CD4-positive, alpha-beta T cell treated with Interferon gamma for 1 hour (primary cell): Measurements from ENCODE around the gene TLE4.
"Not testable (repeated sequence)": the region's sequence is repeated elsewhere in the genome, so short reads cannot be mapped to it uniquely, and the experiment has no call there.

Source experiments
- DNase-seq: peaks from one replicate; pipeline ENCODE4 v3.0.0-alpha.2; 2020

Gene TLE4

DNA sequence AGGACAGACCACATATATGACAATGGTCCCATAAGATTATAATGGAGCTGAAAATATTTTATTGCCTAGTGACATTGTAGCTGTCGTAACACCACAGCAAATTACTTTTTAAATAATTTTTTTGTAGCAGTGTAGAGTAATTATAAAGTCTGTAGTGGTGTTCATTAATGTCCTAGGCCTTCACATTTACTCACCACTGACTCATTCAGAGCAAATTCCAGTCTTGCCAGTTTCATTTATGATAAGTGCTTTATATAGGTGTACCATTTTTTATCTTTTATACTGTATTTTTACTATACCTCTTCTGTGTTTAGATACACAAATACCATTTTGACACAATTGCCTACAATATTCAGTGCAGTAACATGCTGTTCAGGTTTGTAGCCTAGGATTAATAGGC is 67.6 kb downstream of the TLE4 start:
- DNase-seq: no peak

DNA sequence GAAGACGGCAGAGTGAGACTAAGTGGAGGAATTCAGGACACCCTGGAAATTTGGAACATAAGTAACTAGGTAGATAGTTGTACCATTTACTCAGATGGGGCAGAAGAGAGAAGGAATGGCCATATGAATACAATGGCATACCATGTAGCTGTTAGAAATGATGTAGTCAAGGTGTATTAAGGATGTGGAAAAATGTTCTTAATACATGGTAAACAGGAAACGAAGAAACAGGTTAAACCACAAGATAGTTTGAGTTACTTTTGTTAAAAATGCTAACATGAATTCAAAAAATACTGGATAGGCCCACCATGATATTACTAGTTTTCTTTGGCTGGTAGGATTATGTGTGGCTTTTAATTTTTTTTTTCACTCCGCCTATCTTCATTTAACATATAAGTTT is 68.3 kb downstream of the TLE4 start:
- not testable (repeated sequence) for DNase-seq

DNA sequence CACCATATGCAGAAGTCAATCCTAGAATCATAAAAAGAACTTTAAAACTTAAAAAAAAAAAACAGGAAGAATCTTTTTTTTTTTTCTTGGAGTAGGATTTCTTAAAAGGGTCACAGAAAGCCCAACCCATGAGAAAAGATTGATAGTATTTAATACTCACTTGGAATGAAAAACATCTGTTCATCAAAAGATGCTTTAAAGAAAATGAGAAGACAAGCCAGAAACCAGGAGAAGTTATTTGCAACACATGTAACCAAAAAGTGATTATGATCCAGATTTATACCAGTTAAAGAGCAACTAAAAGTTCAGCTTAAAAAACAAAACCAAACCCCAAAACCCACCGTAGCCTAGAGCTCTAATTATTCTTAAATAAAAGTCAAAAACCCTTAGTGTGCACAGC is 69.3 kb downstream of the TLE4 start:
- no peak for DNase-seq

DNA sequence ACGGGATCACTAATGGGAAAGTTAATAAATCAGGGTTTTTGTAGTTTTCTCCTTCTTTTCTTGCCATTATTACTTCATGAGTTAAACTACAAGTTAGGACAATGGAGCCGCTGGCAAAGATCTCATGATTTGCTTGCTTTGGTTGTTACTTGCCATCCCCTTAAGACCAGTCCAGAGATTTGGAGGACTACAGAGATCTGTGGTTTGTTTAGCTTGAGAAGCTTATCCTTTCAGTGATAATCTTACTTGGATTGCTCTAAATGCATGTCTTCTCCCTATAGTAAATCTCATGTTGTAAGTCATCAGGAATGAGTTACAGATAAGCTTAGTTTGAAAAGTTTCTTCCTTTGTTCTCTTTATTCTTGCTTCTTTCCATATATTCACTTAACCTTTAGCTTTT is 70.9 kb downstream of the TLE4 start:
- DNase-seq: no peak

DNA sequence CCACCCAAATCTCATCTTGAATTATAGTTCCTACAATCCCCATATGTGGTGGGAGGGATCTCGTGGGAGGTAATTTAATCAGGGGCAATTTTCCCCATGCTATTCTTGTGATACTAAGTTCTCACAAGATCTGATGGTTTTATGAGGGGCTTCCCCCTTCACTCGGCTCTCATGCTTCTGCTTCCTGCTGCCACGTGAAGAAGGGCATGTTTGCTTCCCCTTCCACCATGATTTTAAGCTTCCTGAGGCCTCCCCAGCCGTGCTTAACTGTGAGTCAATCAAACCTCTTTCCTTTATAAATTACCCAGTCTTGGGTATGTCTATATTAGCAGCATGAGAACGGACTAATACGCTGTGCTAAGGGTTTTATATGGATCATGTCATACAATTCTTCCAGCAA is 72.3 kb downstream of the TLE4 start:
- DNase-seq: no peak

DNA sequence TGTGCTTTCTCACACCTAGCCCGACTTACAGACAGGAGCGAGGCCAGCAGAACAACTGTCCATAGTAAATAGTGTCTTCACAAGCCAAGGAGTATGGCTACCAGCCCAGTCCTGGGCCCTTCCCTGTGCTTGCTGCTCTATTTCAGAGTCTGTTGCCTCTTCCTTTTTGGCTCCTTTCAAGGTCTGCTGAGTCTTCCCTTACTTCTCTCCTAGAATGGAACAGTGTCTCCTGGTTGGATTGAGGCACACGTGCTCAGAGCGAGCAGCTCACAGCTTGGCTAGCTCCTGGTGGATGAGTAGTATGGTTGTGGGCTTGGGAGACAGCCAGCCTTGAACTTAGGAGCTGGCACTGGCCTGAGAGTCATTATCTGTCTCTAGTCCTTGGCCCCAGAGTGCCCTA is 72.8 kb downstream of the TLE4 start:
- DNase-seq: no peak

DNA sequence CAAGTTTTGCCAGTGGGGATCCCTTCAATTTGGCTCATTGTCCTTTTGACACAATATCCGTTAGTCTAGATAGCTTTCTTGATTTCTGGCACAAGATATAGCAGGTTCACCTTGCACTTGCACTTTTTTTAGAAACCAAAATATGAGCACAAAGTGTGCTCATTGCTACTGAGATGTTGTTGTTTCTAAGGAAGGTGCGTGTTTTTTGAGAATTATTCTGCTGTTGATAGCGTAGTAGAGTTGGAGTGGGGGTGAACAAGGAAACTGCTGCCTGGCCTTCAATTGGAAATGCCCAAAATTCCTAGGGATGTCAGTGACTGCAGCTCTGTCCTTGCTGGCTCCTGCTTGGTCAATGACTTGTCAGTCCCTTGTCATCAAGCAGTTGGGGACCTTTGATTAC is 73.3 kb downstream of the TLE4 start:
- DNase-seq: no peak

DNA sequence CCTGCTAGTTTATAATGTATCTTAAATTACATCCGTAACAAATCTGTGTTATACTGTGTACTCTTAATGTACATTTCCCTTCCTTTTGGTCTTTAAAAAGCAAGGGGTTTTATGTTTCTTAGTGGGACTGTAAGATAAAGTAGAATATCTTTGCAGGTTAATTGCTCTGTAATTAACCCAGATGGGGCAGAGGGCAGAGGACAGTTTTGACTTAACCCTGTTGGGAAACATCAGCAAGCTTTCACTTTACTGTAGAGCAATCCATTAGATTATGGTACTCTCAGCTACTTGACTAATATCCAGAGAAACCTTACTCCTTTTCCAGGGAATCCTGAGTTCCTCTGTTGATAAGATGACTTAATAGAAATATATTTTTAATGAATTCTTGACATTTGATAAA is 74.3 kb downstream of the TLE4 start:
- DNase-seq: no peak

DNA sequence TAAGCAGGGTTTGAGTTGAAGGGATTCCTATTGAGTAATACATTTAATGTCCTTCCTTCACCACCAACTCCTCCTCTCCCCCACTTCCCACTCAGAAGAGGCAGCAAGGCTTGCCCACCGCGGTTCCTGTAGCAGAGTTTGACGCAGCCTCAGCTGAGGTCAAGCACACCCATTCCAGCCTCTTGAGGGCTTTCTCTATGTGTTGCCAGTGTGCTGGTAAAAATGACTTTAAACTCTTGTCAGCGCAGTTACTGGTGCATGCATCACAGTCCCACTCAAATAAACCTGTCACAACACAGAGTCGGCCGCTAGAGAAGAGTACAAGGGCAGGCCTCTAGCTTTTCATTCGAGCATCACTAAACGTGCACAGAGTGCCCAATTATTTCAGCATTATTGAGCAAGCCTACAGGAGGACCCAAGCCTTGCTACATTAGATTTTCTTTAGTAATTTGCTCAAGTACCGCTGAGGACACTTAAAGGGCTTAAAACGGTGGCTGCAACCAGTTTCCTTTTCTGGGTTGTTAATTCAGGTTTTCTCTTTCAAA is 79.6 kb downstream of the TLE4 start:
- DNase-seq: peak; percentile 16

DNA sequence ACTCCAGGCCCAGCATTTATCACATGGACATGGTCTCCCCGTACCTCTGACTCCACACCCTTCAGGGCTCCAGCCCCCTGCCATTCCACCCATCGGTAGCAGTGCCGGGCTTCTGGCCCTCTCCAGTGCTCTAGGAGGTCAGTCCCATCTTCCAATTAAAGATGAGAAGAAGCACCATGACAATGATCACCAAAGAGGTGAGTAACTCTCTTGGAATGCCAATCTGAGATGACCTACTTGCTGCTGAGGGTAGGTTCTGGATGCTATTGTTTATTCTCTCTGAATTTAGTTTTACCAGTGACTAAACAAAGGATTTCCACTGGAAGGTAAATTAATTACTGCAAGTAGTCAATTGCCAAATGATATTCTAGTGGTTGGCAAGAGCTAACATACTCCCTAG is 80.8 kb downstream of the TLE4 start:
- no peak for DNase-seq

DNA sequence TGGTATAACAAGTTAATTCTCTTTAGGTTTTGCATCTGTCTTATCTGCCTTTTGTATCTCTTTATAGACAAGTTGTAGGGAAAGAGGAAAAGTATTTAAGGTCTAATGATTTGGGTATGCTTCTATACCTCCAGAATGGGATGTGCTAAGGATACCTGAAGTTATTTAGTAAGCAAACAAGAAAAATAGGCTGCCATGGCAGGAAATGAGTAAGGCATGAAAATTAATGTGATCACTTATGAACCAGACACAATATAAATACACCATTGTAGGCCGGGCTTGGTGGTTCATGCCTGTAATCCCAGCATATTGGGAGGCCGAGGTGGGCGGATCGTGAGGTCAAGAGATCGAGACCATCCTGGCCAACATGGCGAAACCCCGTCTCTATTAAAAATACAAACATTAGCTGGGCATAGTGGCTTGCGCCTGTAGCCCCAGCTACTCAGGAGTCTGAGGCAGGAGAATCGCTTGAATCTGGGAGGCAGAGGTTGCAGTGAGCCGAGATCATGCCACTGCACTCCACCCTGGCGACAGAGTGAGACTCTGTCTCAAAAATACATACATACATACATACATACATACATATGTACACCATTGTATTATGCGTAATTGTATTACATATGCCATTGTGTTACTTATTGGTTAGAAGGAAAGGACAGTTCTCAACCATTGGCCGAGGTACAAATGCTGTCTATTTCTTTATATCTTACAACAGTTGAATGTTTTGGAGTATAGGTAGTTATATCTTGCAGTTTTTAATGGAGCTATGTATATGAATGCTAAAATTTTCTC is 83.0 kb downstream of the TLE4 start:
- DNase-seq: not testable (repeated sequence)

DNA sequence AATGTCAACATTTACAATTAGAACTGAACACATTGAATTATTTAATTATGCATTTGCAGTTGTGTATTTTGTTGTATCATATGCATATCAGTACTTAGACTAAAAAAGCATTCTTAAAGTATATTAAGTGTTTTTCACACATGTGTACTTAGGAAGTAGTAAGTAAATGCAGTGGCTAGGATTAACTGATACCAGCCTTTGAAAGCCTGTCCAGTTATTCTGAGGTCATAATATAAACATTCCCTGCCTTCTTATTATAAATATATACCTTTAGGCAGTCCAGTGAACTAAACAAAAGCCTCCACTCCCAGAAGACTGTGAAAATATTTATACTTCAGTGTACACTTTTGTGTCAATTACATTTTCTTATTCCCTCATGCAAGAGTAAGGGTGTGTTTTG is 83.8 kb downstream of the TLE4 start:
- no peak for DNase-seq

DNA sequence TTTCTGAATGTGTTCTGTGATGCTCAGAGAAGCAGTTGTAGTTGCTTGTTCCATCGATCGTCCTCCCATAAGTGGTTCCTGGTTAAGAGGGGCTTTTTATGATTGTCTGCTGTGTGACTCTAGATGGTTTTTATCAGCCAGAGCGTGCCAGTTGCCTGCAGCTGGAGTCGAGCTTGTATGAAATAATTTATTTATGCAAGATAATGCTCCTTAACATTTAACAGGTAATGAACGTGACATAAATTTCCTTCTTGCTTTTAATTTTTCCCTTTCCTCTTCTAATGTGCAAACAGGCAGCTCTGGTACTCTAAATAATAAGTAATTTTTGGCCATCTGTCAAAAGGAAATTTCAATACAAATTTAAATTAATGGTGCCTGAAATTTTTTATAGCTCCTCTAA is 84.4 kb downstream of the TLE4 start:
- DNase-seq: no peak

DNA sequence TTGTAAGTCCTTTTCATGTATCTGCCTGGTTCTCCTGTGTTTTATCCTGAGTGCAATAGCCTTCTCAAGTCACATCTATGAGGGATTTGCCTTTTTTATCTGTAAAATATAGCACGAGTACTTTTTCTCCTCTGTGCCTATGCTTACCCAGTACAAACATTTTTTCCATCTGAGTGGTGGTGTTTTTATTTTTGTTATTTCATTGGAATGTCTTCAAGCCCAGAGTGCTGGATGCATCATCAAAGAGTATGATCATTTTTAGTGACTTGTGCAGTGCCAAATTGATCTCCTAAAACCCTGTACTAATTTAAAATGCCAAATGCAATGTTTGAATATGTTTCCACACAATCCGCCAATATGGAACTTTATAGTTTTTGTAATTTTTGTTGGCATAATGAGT is 86.1 kb downstream of the TLE4 start:
- DNase-seq: no peak

DNA sequence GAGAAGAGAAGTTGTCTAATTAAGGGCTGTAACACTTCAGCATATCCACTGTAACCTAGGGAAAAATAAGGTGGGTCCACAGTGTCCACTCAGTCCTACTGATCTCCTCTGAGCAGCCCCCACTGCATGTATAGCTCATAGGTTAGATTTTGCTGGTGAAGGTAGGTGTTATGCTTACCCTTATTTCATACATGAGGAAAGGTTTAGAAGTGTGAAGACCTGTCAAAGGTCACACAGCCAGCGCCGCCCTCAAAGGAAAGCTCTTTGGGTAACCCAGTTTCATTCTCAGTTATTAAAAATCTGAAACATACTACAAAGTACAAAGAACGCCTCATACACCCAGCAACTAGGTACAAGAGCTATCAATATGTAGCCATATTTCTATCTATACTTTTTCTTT is 87.2 kb downstream of the TLE4 start:
- no peak for DNase-seq

DNA sequence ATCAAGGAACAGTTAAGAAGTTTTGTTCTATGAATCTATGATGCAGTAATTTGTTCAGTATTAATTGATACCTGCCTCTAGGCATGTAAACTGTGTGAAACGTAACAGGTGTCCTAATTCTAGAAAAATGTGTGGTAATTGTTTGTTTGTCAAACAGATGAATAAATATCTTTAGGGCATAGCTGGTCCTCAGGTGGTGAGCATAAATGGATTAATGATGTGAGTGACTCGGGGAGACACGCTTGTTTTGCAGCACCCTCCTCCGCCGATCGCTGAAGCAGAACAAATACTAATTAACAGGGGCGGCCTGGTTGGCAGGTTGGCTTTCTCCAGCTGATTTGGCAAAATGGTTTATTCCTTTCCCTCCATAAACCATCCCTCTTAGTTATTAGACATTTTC is 88.8 kb downstream of the TLE4 start:
- DNase-seq: no peak

DNA sequence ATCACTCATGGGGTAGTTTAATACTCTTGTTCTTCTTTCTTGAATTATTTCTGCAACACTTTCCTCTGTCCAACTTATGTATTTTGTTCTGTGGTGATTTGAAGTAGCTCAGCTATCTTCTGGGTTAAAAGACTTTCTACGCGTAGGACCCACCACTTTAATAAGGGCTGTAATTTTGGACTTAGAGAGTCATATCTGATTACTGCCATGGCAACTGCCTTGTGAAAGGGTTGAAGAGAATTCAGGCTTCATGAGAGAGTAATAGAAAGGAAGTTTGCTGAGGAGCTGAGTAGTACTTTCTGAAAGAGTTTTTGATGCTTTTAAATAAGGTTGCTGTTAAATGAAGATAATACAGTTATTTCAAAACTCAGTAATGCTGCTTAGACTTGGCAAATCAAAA is 89.5 kb downstream of the TLE4 start:
- DNase-seq: no peak

DNA sequence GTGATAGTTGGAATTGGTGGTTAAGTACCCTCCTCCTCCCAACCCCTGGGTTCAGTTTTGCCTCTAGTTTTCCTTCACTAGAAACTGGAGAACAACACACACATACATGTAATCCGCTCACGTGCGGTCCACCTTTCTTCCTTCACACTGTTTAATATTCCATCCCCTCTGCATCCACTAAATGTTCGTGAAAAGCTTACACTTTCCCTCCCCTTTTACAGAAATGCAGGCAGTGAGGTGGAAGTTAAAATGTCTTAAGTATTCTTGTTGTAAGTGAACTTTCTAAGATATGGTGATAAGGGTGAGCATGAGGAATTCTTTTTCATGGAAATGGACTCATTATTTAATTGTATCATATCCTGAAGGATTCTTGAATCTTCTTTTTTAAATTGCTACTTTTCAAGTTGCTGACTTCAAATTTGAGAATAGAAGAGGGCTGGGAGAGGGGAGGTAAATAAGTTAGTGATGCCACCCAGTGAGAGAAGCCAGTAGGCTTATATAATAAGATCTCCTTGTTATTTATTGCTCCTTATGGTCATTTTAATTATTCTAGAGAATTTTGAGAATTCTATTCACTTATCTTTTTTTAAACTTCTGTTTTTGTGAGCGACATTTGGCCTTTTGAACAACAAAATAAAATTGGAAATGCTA is 90.2 kb downstream of the TLE4 start:
- no peak for DNase-seq

DNA sequence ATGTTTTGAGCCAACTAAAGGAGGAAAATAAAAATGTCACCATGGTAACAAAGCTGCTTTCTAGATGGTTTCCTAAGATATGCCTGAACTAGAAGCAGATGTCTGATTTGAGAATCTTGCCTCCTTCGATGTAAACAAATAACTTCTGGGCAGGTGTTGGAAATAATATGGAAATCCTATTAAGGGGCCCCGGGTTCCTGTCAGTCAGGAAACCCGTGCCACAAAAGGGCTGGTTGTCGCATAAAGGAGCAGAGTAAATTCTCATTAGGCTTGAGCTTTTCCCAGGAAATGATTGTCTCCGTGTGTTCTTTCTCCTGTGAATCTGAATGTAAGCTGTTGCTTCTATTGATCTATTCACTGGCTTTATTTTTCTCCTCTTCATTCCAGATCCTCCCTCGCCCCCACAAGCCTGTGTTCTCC is 90.8 kb downstream of the TLE4 start:
- no peak for DNase-seq

DNA sequence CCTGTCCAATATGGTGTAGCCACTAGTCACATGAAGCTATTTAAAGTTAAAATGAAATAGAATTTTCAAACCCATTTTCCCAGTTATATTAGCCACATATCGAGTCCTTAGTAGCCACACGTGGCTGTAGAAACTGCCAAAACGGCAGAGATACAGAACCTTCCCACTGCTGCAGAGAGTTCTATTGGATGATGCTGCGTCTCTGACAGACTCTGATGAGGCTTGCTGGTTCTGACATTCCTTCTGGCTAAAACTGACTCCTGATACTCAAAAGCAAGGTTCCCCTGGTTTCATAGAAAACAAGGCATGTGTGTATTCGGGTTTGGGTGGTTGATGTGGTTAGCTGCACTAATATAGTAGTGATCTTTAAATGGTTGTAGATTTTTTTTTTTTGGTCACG is 91.5 kb downstream of the TLE4 start:
- DNase-seq: no peak

DNA sequence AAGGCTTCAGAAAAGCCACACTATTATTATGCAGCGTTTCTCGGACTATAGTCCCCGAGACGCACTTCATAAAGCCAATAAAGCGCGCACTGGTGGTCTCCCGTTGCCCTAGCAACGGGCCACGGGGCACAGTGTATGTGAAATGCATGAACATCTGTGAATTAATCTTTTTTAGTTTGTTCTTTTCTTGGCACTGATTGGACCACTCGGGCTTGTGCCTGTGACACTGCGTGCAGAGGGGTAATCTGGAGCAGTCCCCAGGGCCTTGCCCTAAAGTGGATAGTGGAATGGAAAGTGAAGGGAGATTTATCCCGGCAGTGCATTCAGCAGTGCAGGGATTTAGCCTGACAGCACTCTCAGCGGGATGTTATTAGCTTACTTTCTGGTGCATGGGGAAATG is 92.1 kb downstream of the TLE4 start:
- DNase-seq: no peak

DNA sequence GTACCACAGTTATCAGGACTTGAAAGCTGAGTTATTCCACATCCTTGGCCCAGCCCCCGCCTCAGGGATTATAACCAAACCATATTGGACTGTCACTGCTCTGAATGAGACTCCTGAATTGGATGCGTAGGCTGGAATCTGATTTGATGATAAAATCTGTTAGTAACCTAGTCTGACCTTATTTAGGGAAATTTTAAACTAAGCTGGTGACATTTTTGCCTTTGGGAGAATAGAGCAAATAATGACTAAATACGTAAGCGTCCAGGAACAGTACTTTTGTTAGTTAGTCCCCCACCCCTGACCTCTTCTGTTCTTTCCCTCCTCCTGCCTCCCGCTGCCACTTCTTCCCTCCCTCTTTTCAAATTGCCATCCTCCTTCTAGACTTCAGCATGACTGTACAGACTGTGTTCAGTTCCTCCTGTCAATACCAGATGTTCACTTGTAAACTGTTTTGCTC is 92.6 kb downstream of the TLE4 start:
- DNase-seq: no peak

DNA sequence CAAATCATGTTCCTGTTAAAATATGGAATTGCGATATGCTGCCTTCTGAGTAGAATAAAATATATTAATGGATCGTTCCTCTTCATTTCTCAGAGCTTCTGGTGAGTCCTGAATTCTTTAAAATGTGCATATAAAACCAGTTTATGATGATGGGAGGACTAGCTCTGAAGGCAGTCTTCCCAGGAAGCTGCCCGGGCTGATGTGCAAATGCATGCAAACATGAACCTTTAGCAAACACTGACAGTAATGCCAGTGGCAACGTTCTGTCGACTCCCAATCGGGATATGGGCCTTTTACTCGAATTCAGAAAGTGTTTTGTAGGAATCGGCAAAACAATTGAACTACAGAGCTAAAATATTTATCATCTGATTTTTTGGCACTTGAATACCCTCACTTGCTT is 93.6 kb downstream of the TLE4 start:
- DNase-seq: no peak

DNA sequence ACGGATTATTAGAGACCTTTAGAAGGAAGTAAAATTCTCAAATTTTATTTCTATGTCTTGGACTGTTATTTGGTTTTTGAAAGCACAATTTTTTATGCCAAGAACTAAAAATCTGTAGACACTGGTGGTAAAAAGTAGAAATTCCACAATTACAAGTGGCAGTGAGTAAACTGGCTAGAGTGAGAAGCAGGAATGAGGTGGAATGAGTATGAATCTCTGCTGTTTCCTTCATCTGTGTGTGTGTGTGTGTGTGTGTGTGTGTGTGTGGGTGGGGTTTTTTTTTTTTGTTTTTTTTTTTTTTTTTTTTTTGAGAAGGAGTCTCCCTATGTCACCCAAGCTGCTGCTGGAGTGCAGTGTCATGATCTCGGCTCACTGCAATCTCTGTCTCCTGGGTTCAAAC is 94.2 kb downstream of the TLE4 start:
- DNase-seq: no peak

DNA sequence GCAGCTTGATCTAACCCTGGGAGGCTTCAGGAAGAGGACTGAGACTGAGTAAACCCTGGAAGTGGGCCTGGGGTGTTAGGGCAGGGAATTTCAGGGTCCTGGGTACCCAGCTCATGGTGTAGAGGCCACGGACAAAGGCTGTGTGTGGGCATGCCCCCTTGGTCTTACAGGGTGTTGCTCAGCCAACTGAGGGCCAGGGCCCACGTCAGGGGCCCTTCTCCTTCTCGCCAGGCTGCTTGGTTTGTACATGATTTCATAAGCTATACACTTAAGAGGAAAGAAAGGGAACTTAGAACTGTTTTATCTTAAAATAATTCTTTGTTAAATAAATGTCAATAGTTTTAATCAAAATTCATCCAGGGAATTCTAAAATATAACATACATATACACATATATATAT is 95.4 kb downstream of the TLE4 start:
- DNase-seq: no peak
